Measurements from ENCODE around the gene STAMBPL1.

The STAMBPL1 gene

DNA sequence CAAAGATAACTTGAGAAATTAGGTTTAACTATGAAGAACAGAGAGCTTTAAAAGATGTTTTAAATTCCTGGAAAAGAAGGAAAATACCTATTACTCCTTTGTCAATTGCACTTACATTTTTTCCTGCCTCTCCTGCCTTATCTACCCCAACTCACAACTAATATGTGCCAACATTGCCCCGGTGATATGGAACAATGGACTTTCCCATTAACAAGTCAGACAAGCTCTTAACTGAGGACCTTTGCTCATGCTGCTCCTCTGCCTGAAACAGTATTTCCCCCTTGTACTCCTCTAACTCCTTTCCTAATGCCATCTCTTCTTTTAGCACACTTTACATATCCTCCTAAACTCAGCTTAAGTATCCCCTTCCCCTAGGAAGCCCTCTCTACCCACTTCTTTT is 77.3 kb downstream of the STAMBPL1 start:
- DNase-seq: no peak

DNA sequence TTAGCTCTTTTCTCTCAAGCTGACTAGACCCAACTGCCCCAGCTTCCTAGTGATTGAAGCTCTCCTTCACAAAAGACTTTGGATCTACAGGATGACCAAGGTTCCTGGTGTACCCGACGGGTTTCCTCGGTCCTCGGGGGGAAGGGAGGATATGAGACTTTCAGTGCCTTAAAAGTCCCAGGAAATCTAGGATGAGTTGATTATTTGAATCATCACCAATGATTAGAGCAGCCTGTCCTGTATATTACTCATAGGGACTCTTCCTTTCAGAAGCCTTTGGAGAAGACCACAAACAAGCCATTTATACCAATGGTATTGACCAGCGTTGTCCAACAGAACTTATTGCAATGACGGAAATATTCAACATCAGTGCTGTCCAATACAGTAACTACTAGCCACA is 78.7 kb downstream of the STAMBPL1 start:
- DNase-seq: no peak

DNA sequence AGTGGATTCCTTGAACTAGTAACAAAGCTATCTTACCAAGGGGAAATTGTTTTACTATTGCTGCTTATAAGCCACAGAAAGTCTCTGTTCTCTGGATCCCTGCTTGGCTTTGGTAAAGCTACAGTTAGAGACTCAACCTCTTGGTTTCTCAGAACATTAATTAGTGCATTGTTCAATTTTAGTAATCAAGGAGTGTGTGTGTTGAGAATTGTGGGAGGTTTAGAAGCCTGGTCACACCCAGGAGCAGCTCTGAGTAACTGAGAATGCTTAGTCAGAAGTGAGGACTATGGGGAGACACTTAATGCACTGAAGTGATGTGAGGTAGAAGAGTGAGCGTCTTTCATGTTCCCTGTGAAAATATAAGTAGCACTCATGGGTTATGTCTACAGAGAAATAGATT is 80.8 kb downstream of the STAMBPL1 start:
- no peak for DNase-seq

DNA sequence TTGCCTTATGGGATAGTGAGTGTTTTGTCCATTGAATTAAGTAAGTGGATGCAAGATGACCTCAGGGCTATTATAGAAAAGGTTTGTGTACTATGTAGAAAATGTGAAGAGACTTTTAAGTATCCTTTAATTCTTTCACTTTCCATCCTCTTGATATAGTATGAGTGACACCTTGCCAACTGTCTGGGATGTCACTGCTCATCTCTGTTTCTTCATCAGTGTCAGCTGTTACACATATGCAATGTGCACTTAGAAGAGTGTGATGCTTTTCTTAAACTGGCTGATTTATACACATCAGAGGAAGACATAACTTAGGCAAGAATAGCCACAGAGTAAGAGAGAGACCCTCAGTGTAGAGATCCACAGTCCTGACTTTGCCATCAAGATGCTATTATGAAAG is 81.2 kb downstream of the STAMBPL1 start:
- no peak for DNase-seq

DNA sequence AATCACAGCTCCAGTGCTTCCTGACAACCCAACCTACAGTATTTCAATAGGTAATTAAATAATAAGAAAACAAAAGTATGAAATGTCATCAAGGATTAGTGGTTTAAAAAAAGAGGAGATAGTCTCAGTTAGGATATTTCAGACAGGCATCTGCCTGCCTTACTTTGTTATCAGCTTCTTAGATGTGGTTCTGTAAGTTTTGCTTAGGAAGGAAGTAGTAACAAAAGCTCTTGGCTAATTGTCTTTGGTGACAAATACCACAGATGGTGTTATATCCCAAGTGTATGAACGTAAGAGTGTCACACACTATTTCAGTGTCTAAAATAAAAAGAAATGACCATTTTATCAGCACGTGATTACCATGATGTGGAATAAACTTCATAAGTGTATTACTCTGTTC is 82.3 kb downstream of the STAMBPL1 start:
- no peak for DNase-seq

DNA sequence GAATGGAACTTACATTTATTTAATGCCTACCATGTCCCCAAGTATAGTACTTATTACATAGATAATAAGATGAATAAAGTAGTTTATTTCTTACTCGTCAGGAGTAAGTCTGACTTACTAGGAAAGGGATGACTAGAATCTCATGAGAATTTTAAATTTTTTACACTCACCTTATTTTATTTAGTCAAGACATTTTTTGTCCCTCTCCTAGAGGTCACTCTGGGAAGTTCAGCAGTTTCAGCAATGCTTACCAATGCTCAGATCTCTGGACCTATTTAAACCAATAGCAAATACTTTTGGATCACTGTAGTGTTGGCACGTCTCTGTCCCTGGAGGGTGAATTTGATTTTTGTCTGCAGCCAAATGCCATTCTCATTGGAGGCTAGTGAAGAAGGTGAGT is 83.3 kb downstream of the STAMBPL1 start:
- no peak for DNase-seq

DNA sequence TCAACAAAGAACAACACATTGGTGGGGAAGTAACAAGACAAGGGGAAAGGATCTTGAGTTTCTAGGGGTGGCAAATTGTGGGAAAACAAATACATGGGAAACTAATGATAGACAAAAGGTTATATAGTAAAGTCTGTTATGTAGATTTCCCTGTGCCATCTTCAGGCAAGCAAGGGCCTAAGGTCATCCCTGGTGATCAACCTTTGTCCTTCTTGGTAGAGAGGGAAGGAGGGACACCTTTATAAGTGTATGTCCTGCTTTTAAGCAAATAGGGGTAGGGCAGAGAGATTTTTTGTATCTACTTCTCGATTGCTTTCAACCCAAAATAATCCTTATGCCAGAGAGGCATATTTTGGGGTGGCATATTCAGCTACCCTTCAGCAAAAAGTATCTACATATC is 84.3 kb downstream of the STAMBPL1 start:
- DNase-seq: no peak

DNA sequence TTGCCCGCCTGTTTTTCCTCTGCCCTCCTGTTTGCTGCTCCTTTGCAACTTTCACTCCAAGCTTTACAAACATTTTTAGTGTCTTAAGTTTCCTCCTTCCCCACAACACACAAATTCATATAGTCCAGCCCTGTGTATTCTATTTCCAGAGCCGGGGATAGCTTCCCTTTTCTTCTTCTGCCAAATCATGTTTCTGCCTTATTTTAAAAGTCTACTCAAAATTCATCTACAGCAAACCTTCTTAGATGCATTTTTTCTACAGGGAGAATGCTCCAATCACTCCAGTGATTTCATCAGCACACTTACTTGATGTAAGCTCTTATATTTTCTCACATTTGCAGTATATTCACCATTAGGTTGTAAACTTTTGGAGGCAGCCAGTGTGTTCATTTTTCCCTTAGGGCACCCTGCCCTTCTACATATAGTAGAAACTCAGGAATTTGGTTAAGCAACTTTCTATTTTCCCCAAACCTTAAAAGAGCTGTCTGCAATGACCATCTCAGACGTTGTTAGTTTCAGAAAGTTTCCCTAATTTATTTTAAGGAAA is 84.9 kb downstream of the STAMBPL1 start:
- DNase-seq: no peak

DNA sequence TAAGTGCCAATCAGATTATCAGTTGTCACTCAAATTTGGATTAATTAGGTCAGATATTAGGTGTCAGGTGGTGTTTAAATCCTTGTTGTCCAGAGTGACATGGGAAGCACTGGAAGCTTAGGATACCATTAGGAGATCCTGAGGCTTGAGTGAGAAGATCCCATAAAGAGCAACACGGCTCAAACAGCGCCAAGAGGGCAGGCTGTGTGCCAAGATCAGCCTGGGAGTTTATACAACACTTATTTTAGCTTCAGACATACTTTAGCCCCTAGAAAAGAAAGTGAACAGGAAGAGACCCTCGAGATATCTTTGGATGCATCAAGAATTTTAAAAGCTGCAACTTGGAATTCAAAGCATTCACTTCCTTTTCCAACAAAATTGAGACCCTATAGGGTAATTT is 86.8 kb downstream of the STAMBPL1 start:
- DNase-seq: no peak

DNA sequence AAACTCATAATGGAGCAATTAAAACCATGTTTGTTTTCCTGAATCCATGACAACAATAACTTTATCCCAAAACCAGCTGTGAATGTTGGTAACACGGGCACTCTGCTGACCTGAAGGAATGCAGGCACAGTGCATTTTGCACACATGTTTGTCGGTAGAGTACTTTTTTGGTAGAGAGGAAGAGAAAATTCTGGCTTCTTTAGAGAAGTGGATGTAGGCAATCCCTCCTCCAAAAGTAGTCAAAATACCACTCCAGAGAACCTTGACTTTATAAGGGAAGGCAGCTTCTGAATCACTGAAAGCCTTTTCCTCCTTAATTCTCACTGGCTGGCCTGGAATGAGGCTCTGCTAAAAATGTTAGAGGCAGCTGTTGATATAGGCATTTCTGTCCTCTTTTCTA is 88.3 kb downstream of the STAMBPL1 start:
- no peak for DNase-seq

DNA sequence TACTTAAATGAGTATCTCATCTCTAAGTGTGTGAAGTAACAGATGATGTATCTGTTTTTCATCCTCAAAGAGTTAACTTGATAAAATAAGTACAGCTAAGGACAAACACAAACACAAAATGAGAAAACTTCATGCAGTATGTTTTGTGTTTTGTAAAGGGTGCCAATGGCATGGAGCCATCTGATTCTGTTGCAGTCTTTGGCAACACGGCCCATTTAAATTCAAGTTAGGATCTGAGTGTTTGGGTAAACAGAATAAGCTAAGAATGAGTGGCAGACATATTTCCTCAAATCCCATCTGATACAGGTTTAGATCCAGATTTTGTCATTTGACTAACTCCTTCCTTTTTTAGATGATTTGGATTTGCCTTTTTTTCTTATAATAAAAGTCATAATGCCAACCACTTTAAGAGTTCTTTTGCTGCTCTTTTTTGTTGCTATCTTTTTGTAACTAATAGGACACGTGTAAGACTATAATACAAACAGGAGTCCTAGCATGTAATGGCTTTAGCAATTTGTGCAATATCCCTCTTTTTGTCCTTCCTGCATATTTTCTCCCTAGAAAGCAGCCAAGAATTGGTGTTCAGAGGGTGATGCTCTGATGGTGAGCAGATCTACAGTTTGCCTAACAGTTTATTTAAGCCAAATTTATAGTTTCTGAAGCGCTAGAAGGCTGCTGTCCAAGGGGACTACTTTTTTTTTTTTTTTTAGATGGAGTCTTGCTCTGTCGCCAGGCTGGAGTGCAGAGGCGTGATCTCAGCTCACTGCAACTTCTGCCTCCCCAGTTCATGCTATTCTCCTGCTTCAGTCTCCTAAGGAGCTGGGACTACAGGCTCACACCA is 91.4 kb downstream of the STAMBPL1 start:
- DNase-seq: no peak
